ENCODE results near the gene RNF217. TPM values are rescaled to one million over a fixed set of nuclear protein-coding genes. Genes with fewer than 3 reads are reported as not detected.

The RNF217 gene
- total RNA-seq, 4 donors from 2014 or later: 6.0 to 24.3 (median 16.0) TPM

DNA sequence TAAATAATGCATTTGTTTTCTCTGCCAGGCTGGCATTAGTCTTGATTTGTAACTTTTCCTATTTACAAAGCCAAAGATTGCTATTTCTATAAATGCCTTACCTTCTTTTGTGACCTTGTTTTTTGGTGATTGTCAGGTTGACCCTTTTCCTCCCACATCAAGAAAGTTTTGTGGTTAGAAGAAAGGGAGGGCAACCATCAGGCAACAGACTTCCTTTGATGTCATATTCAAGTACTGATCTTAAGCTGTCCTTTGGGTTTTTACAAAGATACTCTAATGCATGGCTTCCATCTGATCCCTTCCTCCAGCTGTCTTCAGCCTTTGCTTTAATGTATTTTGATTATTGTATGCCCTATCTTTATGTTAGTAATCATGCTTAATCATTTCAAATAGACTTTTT is 23.9 kb downstream of the RNF217 start:
- no peaks in the 10 kb centered on the region for H3K36me3 ChIP-seq
- no peak for DNase-seq
- no peaks in the 10 kb centered on the region for H3K9me3 ChIP-seq
- peaks cover 0 to 15% (median 5%) of the 10 kb centered on the region in 4 donors for H3K4me1 ChIP-seq
- H3K27ac ChIP-seq: no peak overlapping the region
- no peaks in the 10 kb centered on the region for H3K27me3 ChIP-seq
- intact Hi-C loops (cut with DNase I; ENCODE audit: low total_unique reads) (no loop called here), in situ Hi-C loops (cut with MboI; ENCODE audit: low pct_ligation_motif_present in 1 of 4, low pct_unique_long_range_greater_than_20kb in 1 of 4, low sequenced_read_pairs in 3 of 4) (no loop called here)
- no peak for TF ChIP-seq EP300 (IDR thresholded peaks at IDR 0.05; ENCODE audit: low read depth)
- TF ChIP-seq POLR2A (IDR thresholded peaks at IDR 0.05): no peak
- TF ChIP-seq POLR2AphosphoS5 (IDR thresholded peaks at IDR 0.05): no peak
- TF ChIP-seq, protein P1, sequence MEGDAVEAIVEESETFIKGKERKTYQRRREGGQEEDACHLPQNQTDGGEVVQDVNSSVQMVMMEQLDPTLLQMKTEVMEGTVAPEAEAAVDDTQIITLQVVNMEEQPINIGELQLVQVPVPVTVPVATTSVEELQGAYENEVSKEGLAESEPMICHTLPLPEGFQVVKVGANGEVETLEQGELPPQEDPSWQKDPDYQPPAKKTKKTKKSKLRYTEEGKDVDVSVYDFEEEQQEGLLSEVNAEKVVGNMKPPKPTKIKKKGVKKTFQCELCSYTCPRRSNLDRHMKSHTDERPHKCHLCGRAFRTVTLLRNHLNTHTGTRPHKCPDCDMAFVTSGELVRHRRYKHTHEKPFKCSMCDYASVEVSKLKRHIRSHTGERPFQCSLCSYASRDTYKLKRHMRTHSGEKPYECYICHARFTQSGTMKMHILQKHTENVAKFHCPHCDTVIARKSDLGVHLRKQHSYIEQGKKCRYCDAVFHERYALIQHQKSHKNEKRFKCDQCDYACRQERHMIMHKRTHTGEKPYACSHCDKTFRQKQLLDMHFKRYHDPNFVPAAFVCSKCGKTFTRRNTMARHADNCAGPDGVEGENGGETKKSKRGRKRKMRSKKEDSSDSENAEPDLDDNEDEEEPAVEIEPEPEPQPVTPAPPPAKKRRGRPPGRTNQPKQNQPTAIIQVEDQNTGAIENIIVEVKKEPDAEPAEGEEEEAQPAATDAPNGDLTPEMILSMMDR (IDR thresholded peaks at IDR 0.05): no peak
- H3K4me3 ChIP-seq: no peak overlapping the region

GRCh38 chr6:124987291-124987690 is 25.1 kb downstream of the RNF217 start:
- TF ChIP-seq POLR2AphosphoS5 (IDR thresholded peaks at IDR 0.05) (no peak), POLR2A (IDR thresholded peaks at IDR 0.05) (no peak), EP300 (IDR thresholded peaks at IDR 0.05; ENCODE audit: low read depth) (no peak)
- TF ChIP-seq, protein P1 (IDR thresholded peaks at IDR 0.05): no peak
- no peak for DNase-seq
- in situ Hi-C loops (cut with MboI; ENCODE audit: low pct_ligation_motif_present in 1 of 4, low pct_unique_long_range_greater_than_20kb in 1 of 4, low sequenced_read_pairs in 3 of 4) (no loop called here), intact Hi-C loops (cut with DNase I; ENCODE audit: low total_unique reads) (no loop called here)
- Histone ChIP-seq H3K9me3 (no peaks in the 10 kb centered on the region), H3K4me3 (no peak overlapping the region), H3K27me3 (no peaks in the 10 kb centered on the region), H3K36me3 (no peaks in the 10 kb centered on the region), H3K27ac (no peak overlapping the region), H3K4me1 (peaks cover 0 to 15% (median 5%) of the 10 kb centered on the region in 4 donors)
- 84 to 100% methylated on average over 1 of the region's 1 CpG for WGBS, 2 donors (ENCODE audit: low coverage in 1 of 2)

DNA sequence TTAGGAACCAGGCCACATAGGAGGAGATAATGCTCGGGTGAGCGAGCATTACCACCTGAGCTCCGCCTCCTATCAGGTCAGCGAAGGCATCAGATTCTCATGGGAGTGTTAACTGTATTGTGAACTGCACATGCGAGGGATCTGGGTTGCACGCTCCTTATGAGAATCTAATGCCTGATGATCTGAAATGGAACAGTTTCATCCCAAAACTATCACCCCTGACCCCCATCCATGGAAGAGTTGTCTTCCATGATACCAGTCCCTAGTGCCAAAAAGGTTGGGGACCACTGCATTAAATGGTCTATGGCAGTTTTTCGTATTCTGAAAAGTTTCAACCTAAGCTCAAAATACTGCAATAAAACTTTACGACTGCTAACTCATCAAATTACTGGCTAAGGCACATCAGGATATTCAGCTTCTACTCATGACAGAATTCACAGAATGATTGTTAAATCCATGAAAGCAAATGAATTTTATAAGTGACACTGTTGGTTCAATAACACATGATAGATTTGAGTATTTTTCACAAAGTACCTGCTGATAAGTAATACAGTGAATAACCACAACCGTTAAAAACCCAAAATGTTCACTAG is 25.9 kb downstream of the RNF217 start:
- TF ChIP-seq, protein P1 (IDR thresholded peaks at IDR 0.05): no peak
- TF ChIP-seq POLR2AphosphoS5 (IDR thresholded peaks at IDR 0.05) (no peak), POLR2A (IDR thresholded peaks at IDR 0.05) (no peak), EP300 (IDR thresholded peaks at IDR 0.05; ENCODE audit: low read depth) (no peak)
- 78 to 88% methylated on average over 1 to 9 of the region's 9 CpGs for WGBS, 2 donors (ENCODE audit: low coverage in 1 of 2)

DNA sequence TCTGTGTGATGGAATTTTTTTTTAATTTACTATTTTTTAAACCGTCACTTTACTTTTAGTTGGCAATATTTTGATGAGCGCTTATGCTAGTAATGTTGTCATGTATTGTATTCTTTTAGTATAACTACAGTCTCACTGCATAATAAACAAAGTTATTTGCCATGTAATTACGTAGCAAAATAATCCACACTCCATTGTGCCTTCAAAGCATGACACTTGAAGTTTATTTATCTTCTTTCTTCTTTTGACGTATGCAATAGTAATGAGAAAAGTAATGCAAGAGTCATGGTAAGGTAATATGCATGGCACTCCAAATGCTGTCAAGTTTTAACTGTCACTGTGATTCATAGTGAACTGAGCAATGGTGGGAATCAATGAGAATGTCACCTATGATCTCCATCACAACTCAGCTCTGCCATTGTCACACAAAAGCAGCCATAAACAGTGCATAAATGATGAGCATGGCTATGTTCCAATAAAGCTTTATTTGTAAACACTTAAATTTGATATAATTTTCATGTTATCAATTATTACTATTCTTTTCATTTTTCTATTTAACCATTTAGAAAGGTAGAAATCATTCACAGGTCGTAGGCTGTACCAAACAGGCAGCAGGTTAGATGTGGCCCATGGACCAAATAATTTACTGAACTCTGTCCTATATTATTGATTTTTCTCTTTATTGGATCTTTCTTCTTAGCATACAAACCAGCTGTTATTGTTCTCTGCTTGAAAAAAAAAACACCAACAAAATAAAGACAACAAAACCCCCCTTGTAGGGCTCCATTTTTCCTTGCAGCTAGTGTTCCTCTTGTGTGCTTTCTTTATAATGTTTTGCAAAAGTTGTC is 27.1 kb downstream of the RNF217 start:
- Histone ChIP-seq H3K4me3 (no peak overlapping the region), H3K4me1 (peaks cover 0 to 20% (median 2%) of the 10 kb centered on the region in 4 donors), H3K27me3 (no peaks in the 10 kb centered on the region), H3K36me3 (no peaks in the 10 kb centered on the region), H3K27ac (no peak overlapping the region), H3K9me3 (no peaks in the 10 kb centered on the region)
- intact Hi-C loops (cut with DNase I; ENCODE audit: low total_unique reads) (no loop called here), in situ Hi-C loops (cut with MboI; ENCODE audit: low pct_ligation_motif_present in 1 of 4, low pct_unique_long_range_greater_than_20kb in 1 of 4, low sequenced_read_pairs in 3 of 4) (no loop called here)
- no peak for TF ChIP-seq EP300 (IDR thresholded peaks at IDR 0.05; ENCODE audit: low read depth)
- TF ChIP-seq, protein P1 (IDR thresholded peaks at IDR 0.05): no peak
- TF ChIP-seq POLR2AphosphoS5 (IDR thresholded peaks at IDR 0.05): no peak
- TF ChIP-seq POLR2A (IDR thresholded peaks at IDR 0.05): no peak
- WGBS, 2 donors (ENCODE audit: low coverage in 1 of 2): 76 to 88% methylated on average over 5 of the region's 5 CpGs
- no peak for DNase-seq

More for the DNA sequence above, 25.9 kb downstream of the RNF217 start:
- H3K9me3 ChIP-seq: no peaks in the 10 kb centered on the region
- H3K27ac ChIP-seq: no peak overlapping the region
- no peaks in the 10 kb centered on the region for H3K27me3 ChIP-seq
- in situ Hi-C loops (cut with MboI; ENCODE audit: low pct_ligation_motif_present in 1 of 4, low pct_unique_long_range_greater_than_20kb in 1 of 4, low sequenced_read_pairs in 3 of 4): no loop called here
- H3K36me3 ChIP-seq: no peaks in the 10 kb centered on the region
- no peak for DNase-seq
- no peak overlapping the region for H3K4me3 ChIP-seq
- H3K4me1 ChIP-seq: peaks cover 0 to 15% (median 5%) of the 10 kb centered on the region in 4 donors
- intact Hi-C loops (cut with DNase I; ENCODE audit: low total_unique reads): no loop called here

All from transverse colon (tissue), 4 donors.